Measurements from ENCODE around the gene USP36. TPM values are rescaled to one million over a fixed set of nuclear protein-coding genes. Genes with fewer than 3 reads are reported as not detected.

The USP36 gene
- total RNA-seq, 1 donor from 2014 or later = 58.6 TPM

- H3K27ac ChIP-seq = no peak overlapping the region
- H3K27me3 ChIP-seq (ENCODE audit: low read depth) = no peaks in the 10 kb centered on the region
- no peaks in the 10 kb centered on the region for H3K9me3 ChIP-seq
- H3K4me1 ChIP-seq = peaks cover 14% of the 10 kb centered on the region
- H3K4me3 ChIP-seq = no peak overlapping the region
- TF ChIP-seq CTCF (IDR thresholded peaks at IDR 0.05) = no peak
- H3K36me3 ChIP-seq = peaks cover 95% of the 10 kb centered on the region
- ATAC-seq (peak; percentile 25 to 38), DNase-seq (no peak)
- intact Hi-C loops (cut with DNase I) = no loop called here
Measured at GRCh38 chr17:78806451-78806850, 34.2 kb downstream of the USP36 start.

- ATAC-seq = peak; percentile 4 to 7
- no peak for TF ChIP-seq CTCF (IDR thresholded peaks at IDR 0.05)
- Histone ChIP-seq H3K4me3 (no peak overlapping the region), H3K4me1 (peaks cover 14% of the 10 kb centered on the region), H3K9me3 (no peaks in the 10 kb centered on the region), H3K27me3 (ENCODE audit: low read depth) (no peaks in the 10 kb centered on the region), H3K36me3 (peaks cover 92% of the 10 kb centered on the region), H3K27ac (peak overlapping the region; percentile 60)
- no peak for DNase-seq
- intact Hi-C loops (cut with DNase I) = no loop called here
Measured at GRCh38 chr17:78805301-78805700, 35.3 kb downstream of the USP36 start.

GRCh38 chr17:78804777-78805176 lies 35.8 kb downstream of the USP36 start:
- peak in 1 of 2 donors; percentile 13 for ATAC-seq

GRCh38 chr17:78803186-78803845 lies 37.3 kb downstream of the USP36 start:
- H3K4me3 ChIP-seq = no peak overlapping the region
- no peaks in the 10 kb centered on the region for H3K27me3 ChIP-seq (ENCODE audit: low read depth)
- H3K4me1 ChIP-seq = peaks cover 14% of the 10 kb centered on the region
- peaks cover 92% of the 10 kb centered on the region for H3K36me3 ChIP-seq
- no peaks in the 10 kb centered on the region for H3K9me3 ChIP-seq
- ATAC-seq (no peak), DNase-seq (no peak)
- no peak overlapping the region for H3K27ac ChIP-seq
- no peak for TF ChIP-seq CTCF (IDR thresholded peaks at IDR 0.05)
- intact Hi-C loops (cut with DNase I) = no loop called here

More at GRCh38 chr17:78804777-78805176, 35.8 kb downstream of the USP36 start:
- DNase-seq = no peak
- Histone ChIP-seq H3K4me1 (peaks cover 14% of the 10 kb centered on the region), H3K27ac (peak overlapping the region; percentile 60), H3K9me3 (no peaks in the 10 kb centered on the region), H3K36me3 (peaks cover 92% of the 10 kb centered on the region), H3K4me3 (no peak overlapping the region), H3K27me3 (ENCODE audit: low read depth) (no peaks in the 10 kb centered on the region)
- intact Hi-C loops (cut with DNase I) = no loop called here
- no peak for TF ChIP-seq CTCF (IDR thresholded peaks at IDR 0.05)

GRCh38 chr17:78802459-78802858 lies 38.2 kb downstream of the USP36 start:
- no peak for TF ChIP-seq CTCF (IDR thresholded peaks at IDR 0.05)
- intact Hi-C loops (cut with DNase I) = no loop called here
- Histone ChIP-seq H3K27me3 (ENCODE audit: low read depth) (no peaks in the 10 kb centered on the region), H3K9me3 (no peaks in the 10 kb centered on the region), H3K4me1 (peaks cover 17% of the 10 kb centered on the region), H3K27ac (no peak overlapping the region), H3K36me3 (peaks cover 89% of the 10 kb centered on the region), H3K4me3 (no peak overlapping the region)
- no peak for DNase-seq
- no peak for ATAC-seq

All from lower lobe of right lung (tissue), 2 donors.